DMS114 treated with DMSO at 0.1 percent for 48 hours (cell line): ENCODE results near the gene PXYLP1.

Experiments
- DNase-seq: peaks from one replicate; lab custom pipeline; 2025; ENCODE audit not compliant: unreplicated experiment; lab: John Stamatoyannopoulos, UW

Gene PXYLP1

DNA sequence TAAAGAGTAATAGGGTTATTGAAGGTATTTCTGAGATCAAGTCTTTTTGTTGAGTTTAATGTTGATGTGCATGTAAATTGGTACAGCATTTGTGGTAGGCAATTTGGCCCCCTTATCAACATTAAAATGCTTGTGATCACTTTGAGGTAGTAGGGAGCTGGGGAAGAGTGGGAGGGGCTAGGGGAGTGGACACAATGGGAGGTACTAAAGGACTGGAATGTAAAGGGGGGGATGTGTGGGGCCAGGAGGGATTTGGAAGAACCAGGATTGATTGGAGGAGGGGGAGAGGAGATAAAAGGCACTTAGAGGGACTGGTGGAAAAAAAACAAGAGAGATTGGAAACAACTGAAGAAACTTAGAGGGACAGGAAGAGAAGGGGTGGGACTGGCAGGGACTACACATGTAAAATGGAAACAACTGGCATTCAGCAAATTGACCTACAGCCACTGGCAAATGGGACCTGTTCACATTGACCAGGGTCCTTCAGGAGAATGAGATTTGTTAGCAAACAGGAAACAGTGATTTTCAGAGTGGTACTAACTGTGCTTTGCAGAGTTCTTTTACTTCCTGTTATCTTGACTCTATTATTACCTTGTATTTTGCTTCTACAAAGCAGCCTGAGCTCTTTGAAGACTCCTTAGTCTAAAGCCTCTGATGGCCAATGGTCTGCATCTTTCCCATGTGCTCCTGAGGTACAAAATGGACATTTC, 88.9 kb downstream of the PXYLP1 start:
- no peak for DNase-seq

DNA sequence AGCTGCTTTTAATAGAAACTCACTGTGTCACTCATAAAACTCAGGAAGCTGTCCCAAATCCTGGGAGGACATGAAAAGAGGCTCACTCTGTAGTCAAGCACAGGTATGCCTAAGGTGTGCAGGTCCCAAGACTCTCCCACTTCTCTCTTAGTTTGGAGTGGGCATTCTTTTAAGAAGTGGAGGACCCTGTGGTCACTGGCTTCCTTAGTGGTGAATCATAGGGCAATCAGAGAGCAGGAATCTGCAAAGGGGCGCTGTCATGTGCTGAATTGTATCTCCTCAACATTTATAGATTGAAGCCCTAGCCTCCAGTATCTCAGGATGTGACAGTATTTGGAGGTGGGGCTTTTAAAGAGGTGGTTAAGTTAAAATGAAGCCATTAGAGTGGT, 89.5 kb downstream of the PXYLP1 start:
- DNase-seq, result no peak

DNA sequence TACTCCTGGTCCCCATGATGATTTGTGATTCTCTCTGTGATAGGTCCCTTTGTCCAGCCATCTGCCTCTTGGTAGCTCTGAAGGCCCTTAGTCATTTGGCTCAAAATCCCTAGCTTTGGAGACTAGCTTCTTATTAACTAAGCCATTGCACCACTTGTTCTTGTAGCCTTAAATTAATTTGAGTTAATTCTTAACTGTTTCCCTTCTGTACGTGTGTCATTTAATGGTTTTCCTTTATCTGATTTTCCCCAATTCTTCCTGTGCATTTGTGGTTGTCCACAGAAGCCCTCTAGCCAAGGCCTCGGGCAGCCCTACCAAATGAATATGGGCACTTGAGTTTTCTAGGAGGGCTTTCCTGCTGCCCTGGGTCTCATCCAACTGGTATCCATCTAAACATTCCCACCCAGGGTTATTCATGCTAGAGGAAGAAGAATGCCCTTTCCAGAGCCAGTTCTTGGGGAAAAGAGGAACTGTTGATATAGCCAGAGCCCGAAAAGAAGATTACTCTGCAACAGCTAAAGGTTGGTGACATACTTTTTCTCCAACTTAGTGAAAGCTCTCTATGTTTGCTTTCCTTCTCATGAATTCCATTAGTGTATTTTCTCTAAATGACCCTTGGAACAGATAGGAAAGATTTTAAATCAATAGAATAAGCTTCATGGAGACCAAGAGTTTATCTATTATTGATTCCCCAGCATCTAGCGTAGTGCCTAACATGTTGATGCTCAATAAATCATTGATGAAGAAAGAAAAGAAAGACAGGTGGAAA, 92.5 kb downstream of the PXYLP1 start:
- no peak for DNase-seq

DNA sequence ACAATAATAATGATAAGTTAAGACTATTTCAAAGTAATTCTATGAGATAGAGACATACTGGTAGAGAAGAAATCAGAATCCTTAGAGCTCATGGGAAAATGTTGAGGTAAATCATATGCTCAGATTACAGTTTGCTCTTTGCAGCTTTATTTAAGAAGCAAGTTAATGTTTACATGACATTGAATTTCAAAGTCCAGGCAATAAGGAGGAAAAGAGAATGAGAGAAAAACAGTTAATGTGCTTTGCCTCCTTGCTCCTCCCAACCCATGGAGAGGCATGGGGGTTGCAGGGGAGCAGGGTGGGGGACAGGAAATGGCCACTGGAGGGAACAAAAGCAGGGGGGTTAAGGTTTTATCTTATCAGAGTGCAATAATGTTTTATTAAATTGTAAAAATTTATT, 94.5 kb downstream of the PXYLP1 start:
- no peak for DNase-seq

DNA sequence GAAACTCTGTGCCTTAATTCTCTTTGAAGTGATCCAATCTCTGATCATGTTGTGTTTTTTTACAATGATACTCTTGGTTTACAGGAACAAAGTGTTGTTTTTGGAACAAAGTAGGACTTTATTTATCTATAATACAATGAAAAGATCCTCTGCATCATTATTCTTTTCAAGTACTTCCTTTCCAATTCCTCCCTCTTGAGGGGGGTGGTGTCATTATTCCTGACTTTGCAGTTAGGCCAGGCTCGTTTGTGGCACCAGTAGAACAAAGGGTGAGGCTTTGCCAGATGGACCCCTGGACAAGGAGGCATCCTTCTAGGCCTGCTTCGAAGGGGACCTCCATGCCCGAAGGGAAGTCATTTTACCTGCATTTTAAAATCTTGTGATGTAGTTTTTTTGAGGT, 95.0 kb downstream of the PXYLP1 start:
- DNase-seq, result no peak

DNA sequence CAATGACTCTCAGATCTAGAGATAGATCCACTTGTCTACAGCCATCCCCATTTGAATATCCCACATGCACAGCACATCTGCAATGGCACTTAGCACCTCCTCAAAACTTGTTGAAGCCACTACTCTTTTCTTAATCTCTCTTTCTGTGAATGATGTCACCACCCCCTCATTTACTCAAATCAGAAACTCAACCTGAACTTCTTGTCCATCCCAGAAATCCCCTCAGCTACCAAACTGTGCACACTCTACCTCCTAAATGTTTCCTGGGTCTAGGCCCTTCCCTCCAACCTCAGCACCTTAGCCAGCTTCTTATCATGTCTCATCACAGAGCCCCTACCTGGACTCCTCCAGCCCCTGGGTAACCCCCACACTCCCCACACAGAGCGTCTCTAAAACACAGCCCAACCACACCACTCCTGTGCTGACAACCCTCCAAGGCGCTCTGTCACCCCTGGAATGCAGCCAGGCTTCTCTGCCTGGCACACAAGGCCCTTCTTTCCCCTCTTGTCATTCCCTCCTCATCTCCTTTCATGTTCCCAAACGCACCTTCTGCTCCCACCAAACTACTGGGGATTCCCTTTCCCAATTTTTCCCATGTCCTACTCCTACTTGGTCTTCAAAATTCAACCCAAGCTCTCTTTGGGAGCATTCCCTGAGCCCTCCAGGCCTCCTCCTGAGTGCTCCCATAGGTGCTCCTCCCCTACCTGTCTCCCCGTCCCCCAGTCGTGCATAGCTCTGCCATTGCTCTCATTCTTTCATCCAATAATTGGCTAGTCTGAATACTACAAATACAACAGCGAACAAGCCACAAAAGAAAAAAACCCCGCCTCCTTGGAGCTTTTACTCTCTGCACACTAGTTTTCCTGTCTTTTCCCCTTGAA, 96.9 kb downstream of the PXYLP1 start:
- DNase-seq, result no peak

DNA sequence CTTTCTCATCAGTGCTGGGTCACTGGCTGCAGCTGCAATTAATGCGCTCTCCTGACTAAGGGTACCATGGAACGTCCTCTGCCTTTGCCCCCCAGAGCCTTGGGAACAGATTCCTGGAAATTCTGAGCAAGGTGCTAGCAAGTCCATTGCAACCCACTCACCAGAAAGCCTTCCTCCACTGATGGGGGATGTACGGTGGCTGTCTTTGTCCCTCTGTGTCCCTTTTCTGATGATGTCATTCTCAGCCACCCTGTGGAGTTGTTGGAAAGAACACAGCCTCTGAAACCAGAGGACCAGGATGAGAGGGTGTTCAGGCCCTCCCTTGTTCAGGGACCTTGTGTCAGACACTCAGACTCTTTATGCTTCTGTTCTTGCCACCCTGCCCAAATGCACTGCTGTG, 98.6 kb downstream of the PXYLP1 start:
- DNase-seq, result no peak

DNA sequence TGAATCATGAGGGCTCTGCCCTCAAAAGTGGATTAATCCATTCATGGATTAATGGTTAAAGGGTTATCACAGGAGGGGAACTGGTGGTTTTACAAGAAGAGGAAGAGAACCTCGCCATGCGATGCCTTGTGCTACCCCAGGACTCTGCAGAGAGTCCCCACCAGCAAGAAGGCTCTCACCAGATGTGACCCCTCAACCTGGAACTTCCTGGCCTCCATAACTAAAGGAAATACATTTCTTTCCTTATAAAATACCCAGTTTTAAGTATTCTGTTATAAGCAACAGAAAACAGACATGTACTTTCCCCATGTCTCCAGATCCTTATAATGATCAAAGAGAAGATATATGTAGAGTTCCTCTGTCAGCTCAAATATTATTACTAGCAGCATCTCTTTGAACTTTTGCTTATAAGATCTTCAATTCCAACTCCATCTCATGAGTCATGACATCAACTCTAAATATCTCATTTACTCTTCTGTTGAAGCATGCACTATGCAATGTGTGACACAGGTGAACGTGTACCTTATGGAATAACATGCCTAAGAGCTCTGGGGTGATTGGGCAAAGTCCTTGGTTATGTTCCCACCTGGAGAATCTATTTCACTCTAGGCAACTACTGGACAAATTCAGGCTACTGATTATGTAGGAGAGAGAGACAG, 99.2 kb downstream of the PXYLP1 start:
- no peak for DNase-seq

DNA sequence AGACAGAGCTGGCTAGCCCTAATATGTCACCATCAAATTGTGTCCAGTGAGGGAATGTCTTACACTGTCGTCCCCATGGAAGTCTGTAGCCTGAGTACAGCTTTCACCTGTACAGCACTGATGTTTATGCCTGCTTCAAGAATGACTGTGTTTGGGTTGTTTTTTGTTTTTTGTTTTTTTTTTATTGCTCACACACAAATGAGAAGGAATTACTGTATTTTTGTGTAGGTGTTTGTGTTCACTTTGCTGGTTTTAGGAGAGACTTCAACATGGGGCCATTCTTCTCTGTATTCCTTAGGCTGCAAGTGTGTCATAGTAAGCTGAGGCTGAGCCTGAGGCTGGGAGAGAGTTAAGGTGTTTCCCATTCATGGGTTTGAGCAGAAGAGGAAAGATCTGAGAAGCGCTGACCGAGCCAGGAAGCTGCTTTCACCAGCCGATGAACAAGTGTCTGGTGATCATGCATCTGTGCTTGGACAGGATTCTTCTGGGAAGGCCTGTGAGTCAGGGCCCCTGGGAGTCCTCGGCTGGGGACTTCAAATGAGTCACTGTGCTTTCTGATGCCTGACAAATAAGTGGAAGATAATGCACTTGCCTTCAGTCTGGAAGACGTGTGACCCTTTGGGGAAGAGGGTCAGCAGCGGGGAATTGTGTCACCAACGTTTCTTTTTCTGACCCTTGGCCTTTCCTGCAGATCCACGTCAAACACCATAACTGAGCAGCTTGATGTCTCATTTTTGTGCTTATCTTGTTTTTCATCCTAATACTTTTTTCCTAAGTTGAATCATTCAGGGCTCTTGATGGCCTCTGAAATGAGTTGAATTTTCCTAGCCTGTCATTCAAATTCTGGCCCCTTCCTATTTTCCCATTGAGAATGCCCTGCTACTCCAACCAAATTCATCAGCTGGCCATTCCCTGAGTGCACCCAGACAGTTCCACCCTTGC, 100.0 kb downstream of the PXYLP1 start:
- no peak for DNase-seq

DNA sequence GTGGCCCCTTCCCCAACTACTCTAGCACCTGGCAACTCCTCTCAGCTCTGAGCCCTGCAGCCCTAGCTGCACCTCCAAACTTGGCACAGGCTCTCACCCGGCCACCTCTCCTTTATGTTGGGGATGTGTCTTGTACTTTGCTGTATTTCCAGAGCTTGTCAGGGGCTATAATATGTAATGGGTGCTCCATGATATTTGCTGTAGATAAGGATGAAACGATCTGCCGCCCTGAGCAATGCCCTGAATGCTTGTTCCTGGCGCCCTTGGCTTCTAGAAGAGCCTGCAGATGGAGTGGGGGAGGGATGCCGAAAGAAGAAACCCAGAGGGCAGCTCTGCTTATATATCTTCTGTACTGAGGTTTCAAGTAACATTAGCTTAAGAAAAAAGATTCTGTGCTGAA, 100.8 kb downstream of the PXYLP1 start:
- no peak for DNase-seq

DNA sequence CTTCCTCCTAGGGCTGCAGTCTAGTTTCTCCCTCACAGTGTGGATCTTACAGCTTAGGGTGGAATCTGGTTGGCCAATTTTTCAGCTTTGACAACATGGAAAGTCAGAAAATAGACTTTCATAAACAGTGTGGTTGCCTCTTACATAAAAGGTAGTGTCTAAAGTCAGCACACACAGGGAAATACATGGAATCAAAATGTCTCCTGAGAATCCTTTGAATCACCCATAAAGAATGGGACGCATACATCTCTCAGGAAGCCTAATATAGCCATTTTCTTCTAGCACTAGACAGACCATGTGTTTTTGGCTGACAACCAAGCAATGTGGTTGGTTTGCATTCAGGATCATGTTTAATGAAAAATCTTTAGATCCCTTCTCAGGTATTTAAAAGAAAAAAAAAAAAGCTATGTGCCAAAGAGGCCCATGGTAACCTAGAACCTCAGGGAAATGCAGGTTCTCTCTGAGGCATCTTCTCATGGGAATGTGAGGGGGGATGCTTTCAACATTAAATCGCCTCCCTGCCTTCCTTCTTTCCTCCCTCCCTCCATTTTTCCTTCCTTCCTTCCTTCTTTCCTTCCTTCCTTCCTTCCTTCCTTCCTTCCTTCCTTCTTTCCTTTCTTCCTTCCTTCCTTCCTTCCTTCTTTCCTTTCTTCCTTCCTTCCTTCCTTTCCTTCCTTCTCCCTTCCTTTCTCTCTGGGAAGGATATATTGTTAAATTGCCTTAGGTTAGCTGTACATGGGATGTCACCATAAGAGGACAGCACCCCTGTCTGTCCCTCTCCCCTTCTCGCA, 102.4 kb downstream of the PXYLP1 start:
- no peak for DNase-seq

DNA sequence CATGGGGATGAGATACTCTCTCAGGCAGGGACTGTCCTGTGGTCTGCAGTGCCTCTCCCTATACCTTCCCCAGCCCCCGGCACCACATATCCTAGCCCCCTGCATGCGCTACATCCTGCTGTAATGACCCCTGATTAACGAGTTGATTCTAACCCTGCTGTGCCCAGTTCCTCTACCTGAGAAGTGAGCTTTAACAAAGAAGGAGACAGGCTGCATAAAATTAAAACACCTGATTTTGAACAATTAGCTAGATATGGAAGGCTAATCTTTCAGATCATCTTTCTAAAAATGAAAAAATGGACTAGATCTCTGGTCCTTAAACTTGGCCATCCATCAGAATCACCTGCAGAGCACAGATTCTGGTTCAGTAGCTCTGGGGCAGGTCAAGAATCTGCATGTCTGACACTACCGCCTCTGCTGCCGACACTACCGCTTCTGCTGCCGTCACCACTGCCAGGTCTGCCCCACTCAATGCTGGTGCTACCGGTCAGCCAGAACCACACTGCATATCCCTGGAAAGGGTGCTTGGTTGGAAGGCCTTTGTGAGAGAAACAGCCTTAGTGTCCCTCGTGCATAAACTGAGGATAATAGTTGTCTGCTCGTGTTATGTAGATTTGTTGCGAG, 103.1 kb downstream of the PXYLP1 start:
- DNase-seq, result no peak

DNA sequence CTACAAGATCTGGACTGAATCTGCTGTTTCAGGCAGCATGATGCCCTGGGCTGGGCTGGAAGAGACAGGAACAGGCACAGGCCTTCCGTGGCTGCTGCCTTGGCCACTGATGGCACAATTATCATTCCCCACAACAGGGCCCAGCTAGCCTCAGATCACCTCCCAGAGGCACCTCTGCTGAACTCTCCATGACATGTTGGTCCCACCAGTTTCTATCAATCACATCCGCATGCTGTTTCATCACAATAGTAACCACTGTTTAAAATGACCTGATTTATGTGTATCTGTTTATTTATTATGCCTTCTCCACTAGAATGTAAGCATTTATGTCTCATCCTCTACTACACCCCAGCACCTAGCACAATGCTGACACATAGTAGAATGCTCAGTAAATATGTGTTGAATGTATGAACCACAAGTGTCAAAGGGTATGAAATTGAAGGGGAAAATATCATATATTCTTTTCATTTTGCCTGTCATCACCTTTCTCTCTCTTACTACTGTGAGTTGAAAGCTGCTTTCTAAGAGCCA, 104.0 kb downstream of the PXYLP1 start:
- DNase-seq, result no peak

DNA sequence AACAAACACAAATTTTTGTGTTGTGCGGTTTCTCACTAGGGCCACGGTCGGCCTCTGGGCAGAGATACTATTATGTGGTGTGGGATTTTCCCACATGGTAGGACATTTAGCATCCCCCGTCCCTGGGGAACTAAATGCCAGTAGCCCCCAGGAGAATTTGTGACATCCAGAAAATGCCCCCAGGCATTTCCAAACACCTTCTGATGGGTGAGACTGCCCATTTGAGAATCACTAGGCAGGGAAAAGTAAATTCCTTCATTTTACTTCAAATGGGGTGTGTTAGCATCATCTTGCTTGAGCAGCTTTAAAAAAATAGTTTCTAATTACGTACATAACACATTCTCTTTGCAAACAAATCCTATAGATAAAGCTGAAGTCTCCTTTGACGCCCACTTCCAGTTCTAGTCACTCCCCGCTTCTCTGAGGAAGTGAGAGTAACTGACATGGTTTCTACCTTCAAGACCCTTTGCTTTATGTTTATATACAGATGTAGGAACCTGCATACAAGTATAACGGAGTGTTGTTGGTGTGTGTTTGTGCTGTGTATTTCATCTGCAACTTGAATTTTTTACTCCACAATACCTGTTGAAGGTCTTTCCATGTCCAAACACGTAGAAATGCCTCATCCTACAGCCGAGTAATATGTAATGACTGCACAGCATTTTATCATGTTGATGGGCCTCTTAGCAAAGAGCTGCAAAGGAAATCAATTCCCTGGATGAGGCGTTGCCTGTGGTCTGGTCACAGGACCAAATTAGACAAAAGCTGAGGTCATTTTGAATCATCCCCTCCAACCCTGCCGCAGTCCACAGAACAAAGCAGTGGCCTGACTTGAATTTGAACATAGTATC, 105.3 kb downstream of the PXYLP1 start:
- no peak for DNase-seq

DNA sequence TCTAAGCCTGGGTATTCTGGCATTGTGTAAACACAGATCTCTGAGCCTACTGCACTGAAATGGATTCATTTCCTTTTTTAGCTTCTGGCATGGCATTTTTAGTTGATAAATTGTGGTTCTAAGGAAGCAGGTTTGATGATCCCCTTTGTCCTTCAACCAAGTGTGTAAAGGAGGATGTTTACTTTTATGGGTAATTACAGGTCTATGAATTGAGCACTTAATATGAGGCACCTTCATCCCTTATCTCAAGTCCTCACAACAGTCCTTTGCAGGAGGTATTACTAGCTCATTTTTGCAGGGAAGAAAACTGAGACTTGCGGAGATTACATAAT, 105.9 kb downstream of the PXYLP1 start:
- DNase-seq, result no peak

DNA sequence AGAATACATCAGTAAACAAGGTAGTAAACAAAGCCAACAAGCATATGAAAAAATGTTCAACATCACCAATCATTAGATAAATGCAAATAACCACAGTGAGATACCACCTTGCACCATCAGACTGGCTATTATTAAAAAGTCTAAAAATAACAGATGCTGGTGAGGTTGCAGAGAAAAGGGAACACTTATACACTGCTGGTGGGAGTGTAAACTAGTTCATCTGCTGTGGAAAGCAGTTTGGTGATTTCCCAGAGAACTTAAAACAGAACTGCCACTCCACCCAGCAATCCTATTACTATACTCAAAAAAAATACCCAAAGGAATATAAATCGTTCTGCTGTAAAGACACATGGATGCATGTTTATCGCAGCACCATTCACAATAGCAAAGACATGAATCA, 106.4 kb downstream of the PXYLP1 start:
- no peak for DNase-seq

DNA sequence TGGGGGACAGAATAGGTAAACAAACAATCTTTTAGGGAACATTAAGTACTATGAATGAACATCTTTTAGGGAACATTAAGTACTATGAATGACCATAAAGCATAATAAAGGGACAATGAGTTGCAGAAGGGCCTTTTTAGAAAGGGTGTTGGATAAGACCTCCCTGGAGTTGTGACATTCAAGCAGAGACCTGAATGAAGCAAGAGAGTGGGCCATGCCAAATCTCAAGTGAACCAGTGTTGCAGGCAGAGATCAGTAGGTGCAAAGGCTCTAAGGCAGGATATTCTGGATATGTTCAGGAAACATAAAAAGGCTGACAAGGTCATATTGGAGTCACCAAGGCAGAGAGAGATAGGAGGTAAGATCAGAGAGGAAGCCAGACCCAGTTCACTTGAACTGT, 107.3 kb downstream of the PXYLP1 start:
- DNase-seq, result no peak

DNA sequence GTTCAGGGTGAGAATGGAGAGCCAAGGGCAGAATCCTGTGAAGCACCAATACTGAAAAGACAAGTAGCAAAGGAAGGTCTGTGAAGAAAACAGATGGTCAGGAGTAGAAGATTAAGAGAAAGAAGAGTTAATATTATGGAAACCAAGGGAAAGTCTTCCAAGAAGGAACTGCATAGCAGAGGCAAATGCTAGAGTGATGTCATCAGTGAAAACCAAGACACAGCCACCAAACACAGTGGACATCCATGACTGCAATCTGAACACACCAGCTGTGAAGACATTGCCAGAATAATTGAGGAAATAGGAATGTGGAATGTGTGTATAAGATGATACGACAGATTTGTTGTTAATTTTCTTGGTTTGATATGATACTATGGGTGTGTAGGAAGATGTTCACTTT, 109.9 kb downstream of the PXYLP1 start:
- no peak for DNase-seq
